OCI-LY3 (cell line): ENCODE results near the gene FABP6.

Source experiments
- H2AFZ ChIP-seq: fragments of 200-600, 300-600 bp; shearing (Covaris generic); 2 replicates; pipeline ENCODE4 v1.6.0; 2014; ENCODE audit warnings: antibody characterized with exemption, low read depth, low read length
- H3K27ac ChIP-seq: fragments of 200-600, 300-600 bp; sonication (generic); 2 replicates; pipeline ENCODE4 v1.5.1; 2014; ENCODE audit warnings: mild to moderate bottlenecking, low read length, moderate library complexity, mixed read lengths
- H3K27me3 ChIP-seq: fragments of 200-600, 300-600 bp; sonication (generic); 2 replicates; pipeline ENCODE4 v1.6.1; 2014; ENCODE audit warnings: low read depth, low read length, mixed read lengths
- H3K36me3 ChIP-seq: fragments of 200-600, 300-600 bp; sonication (generic); replicated peaks from 2 replicates; pipeline ENCODE3; 2014; ENCODE audit warnings: low read depth, low read length, mixed read lengths
- H3K4me1 ChIP-seq: fragments of 300-600, 200-600 bp; sonication (generic); 2 replicates; pipeline ENCODE4 v1.6.1; 2014; ENCODE audit warnings: low read length, mixed read lengths
- H3K4me2 ChIP-seq: fragments of 200-600, 300-600 bp; sonication (generic); 2 replicates; pipeline ENCODE4 v1.6.1; 2014; ENCODE audit warnings: low read length, mixed read lengths
- H3K4me3 ChIP-seq: fragments of 300-600, 200-600 bp; sonication (generic); 2 replicates; pipeline ENCODE4 v1.5.1; 2014; ENCODE audit warnings: antibody characterized with exemption, mild to moderate bottlenecking, low read length, moderate library complexity
- H3K79me2 ChIP-seq: fragments of 300-600, 200-600 bp; shearing (Covaris generic); 2 replicates; pipeline ENCODE4 v1.6.1; 2014; ENCODE audit warnings: mild to moderate bottlenecking, low read length, mixed read lengths
- H3K9ac ChIP-seq: fragments of 300-600, 200-600 bp; shearing (Covaris generic); 2 replicates; pipeline ENCODE4 v1.6.0; 2014; ENCODE audit warnings: mild to moderate bottlenecking, low read length, moderate library complexity
- H3K9me3 ChIP-seq: fragments of 200-600, 300-600 bp; shearing (Covaris generic); 2 replicates; pipeline ENCODE4 v1.6.1; 2014; ENCODE audit warnings: low read length, mixed read lengths; ENCODE audit not compliant: insufficient read depth
- H4K20me1 ChIP-seq: fragments of 200-600, 300-600 bp; sonication (generic); 2 replicates; pipeline ENCODE4 v1.6.1; 2016; ENCODE audit warnings: low read length, mixed read lengths; ENCODE audit not compliant: insufficient read depth
- EZH2phosphoT487 ChIP-seq: fragments of 200-600 bp; shearing (Covaris generic); IDR thresholded peaks from 2 replicates; pipeline ENCODE4 v1.6.1; 2018; ENCODE audit warnings: antibody characterized with exemption, mixed run types, low read depth
- TF ChIP-seq, protein P1 (sequence below): fragments of 200-600, 300-600 bp; sonication (generic); IDR thresholded peaks from 2 replicates; pipeline ENCODE4 v1.5.1; 2014; ENCODE audit warnings: antibody characterized with exemption, low read length, low read depth

FABP6 gene

GRCh38 chr5:160271836-160272235 is 42.5 kb downstream of the FABP6 start:
- no peak overlapping the region for H3K4me3 ChIP-seq
- H3K9ac ChIP-seq: no peak overlapping the region
- H3K4me2 ChIP-seq: no peak overlapping the region
- H3K9me3 ChIP-seq: no peaks in the 10 kb centered on the region
- H3K27ac ChIP-seq: no peak overlapping the region
- no peaks in the 10 kb centered on the region for H3K36me3 ChIP-seq
- no peak overlapping the region for H2AFZ ChIP-seq
- H3K4me1 ChIP-seq: peaks cover 3% of the 10 kb centered on the region; the same call in 1 of the 2 replicates
- H4K20me1 ChIP-seq: no peaks in the 10 kb centered on the region
- no peak for TF ChIP-seq EZH2phosphoT487
- TF ChIP-seq, protein P1, sequence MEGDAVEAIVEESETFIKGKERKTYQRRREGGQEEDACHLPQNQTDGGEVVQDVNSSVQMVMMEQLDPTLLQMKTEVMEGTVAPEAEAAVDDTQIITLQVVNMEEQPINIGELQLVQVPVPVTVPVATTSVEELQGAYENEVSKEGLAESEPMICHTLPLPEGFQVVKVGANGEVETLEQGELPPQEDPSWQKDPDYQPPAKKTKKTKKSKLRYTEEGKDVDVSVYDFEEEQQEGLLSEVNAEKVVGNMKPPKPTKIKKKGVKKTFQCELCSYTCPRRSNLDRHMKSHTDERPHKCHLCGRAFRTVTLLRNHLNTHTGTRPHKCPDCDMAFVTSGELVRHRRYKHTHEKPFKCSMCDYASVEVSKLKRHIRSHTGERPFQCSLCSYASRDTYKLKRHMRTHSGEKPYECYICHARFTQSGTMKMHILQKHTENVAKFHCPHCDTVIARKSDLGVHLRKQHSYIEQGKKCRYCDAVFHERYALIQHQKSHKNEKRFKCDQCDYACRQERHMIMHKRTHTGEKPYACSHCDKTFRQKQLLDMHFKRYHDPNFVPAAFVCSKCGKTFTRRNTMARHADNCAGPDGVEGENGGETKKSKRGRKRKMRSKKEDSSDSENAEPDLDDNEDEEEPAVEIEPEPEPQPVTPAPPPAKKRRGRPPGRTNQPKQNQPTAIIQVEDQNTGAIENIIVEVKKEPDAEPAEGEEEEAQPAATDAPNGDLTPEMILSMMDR: no peak
- H3K27me3 ChIP-seq: no peaks in the 10 kb centered on the region
- no peaks in the 10 kb centered on the region for H3K79me2 ChIP-seq

- no peaks in the 10 kb centered on the region for H3K9me3 ChIP-seq
Measured at GRCh38 chr5:160272264-160272663, 43.0 kb downstream of the FABP6 start.

DNA sequence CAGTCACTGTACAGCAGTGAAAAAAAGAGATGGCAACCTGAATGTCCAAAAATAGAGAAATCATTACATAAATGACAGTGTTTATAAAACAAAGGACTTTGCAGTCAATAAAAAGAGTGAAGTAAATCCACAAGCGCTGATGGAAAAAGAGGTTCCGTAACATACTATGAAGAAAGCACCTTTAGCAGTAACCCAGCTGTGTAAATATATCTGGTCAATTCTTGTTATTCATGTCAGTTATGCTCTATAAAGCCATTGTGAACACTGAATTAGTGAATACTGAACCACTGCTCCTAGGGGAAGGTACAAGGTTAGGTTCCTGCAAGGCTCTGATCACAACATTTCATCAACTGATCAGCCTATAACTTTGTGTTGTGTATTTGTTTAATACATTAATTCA is 43.6 kb downstream of the FABP6 start:
- Histone ChIP-seq H2AFZ (no peak overlapping the region), H3K4me2 (no peak overlapping the region), H3K27me3 (no peaks in the 10 kb centered on the region), H3K9me3 (no peaks in the 10 kb centered on the region), H3K36me3 (no peaks in the 10 kb centered on the region), H3K4me3 (no peak overlapping the region), H3K27ac (no peak overlapping the region), H3K9ac (no peak overlapping the region), H4K20me1 (no peaks in the 10 kb centered on the region), H3K79me2 (no peaks in the 10 kb centered on the region), H3K4me1 (peaks cover 3% of the 10 kb centered on the region; the same call in 1 of the 2 replicates)
- TF ChIP-seq, protein P1: no peak
- no peak for TF ChIP-seq EZH2phosphoT487

More at GRCh38 chr5:160272264-160272663, 43.0 kb downstream of the FABP6 start:
- no peaks in the 10 kb centered on the region for H3K27me3 ChIP-seq
- peaks cover 3% of the 10 kb centered on the region; the same call in 1 of the 2 replicates for H3K4me1 ChIP-seq
- H3K4me2 ChIP-seq: no peak overlapping the region
- TF ChIP-seq, protein P1: no peak
- TF ChIP-seq EZH2phosphoT487: no peak
- no peaks in the 10 kb centered on the region for H4K20me1 ChIP-seq
- no peak overlapping the region for H3K4me3 ChIP-seq
- H3K79me2 ChIP-seq: no peaks in the 10 kb centered on the region
- no peak overlapping the region for H2AFZ ChIP-seq
- H3K36me3 ChIP-seq: no peaks in the 10 kb centered on the region
- no peak overlapping the region for H3K27ac ChIP-seq
- H3K9ac ChIP-seq: no peak overlapping the region

- TF ChIP-seq, protein P1: no peak
- TF ChIP-seq EZH2phosphoT487: no peak
- H2AFZ ChIP-seq: peak overlapping the region; percentile 64; the same call in 1 of the 2 replicates
- no peaks in the 10 kb centered on the region for H3K9me3 ChIP-seq
- H3K9ac ChIP-seq: no peak overlapping the region
- peaks cover 3% of the 10 kb centered on the region; the same call in 1 of the 2 replicates for H3K4me1 ChIP-seq
- H3K79me2 ChIP-seq: no peaks in the 10 kb centered on the region
- no peaks in the 10 kb centered on the region for H4K20me1 ChIP-seq
- H3K4me2 ChIP-seq: no peak overlapping the region
- no peaks in the 10 kb centered on the region for H3K36me3 ChIP-seq
- no peaks in the 10 kb centered on the region for H3K27me3 ChIP-seq
- no peak overlapping the region for H3K27ac ChIP-seq
- no peak overlapping the region for H3K4me3 ChIP-seq
Measured at GRCh38 chr5:160274483-160274931, 45.2 kb downstream of the FABP6 start.
